Measurements from ENCODE around the gene DDX51.
"Not testable (repeated sequence)": the region's sequence is repeated elsewhere in the genome, so short reads cannot be mapped to it uniquely, and the experiment has no call there.

The DDX51 gene

DNA sequence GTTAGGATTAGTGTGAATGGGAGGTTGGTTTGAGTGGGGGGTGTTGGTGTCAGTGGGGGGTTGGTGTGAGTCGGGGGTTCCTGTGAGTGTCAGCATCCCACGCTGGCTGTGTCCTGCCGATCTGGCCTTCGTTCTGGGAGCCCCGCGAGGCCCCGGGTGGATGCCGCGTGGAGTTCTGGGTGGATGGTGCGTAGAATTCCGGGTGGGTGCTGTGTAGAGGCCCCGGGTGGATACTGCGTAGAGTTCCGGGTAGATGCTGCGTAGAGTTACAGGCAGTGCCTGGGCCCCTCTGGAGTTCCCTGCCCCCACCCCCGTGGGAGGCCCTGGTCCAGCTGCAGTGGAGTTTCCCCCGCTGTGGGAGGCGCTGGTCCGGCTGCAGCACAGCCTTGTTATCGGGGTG, 8.8 kb upstream of the DDX51 start:
- no peak for ATAC-seq

DNA sequence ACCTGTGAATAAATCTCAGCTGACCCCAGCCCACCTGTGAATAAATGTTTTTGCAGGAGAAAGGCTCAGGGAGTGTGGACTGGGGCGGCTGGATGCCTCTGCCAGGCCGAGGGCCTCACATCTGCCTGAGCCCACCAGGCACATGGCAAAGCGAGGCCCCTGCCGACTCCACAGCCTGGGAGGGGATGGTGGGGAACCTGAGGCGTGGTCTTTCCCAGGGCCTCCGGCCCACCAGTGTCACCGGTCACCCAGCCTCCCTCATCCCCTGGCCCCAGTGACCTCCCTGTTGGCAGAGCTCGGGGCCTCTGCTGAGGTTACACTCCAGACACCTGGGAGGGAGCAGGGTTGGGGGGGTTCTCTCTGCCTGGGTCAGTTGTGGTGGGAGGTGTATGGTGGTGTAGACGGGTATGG, 8.3 kb upstream of the DDX51 start:
- no peak for ATAC-seq

DNA sequence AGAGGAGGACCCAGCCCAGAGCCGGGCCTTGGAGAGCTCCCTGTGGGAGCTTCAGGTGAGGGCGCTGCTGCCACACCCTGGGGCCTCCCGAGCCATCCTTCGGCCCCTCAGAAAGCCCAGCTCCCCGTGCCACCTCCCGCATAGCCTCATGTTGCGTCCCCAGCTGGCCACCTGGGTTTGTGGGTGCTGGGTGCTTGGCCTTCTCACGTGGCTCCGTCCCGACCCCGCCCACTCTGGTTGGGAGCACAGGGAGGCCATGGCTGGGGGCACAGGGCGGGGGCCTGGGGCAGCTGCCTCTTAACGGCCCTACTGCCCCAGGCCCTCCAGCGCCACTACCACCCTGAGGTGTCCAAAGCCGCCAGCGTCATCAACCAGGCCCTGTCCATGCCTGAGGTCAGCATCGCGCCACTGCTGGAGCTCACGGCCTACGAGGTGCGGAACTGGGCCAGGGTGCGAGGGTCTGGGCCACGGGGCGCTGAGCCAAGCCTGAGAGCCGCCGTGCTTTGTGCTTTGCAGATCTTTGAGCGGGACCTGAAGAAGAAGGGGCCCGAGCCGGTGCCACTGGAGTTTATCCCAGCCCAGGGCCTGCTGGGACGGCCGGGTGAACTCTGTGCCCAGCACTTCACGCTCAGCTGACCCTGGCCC, 7.8 kb upstream of the DDX51 start:
- no peak for ATAC-seq

DNA sequence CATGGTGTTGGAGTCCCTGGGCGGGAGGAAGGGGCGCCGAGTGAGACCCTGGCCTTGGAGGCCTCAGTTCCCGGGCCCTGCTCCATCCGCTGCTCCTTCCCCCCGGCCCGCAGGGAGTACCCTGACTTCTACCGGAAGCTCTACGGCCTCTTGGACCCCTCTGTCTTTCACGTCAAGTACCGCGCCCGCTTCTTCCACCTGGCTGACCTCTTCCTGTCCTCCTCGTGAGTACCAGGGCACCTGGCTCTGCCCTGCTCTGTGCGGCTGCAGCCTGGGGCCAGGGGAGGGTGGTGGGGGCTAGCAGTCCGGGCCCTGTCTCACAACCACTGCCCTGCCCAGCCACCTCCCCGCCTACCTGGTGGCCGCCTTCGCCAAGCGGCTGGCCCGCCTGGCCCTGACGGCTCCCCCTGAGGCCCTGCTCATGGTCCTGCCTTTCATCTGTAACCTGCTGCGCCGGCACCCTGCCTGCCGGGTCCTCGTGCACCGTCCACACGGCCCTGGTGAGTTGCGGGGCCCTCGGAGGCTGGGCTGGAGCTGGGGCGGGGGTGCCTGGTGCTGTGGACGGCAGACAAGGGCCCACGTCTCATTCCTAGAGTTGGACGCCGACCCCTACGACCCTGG, 7.1 kb upstream of the DDX51 start:
- no peak for ATAC-seq

DNA sequence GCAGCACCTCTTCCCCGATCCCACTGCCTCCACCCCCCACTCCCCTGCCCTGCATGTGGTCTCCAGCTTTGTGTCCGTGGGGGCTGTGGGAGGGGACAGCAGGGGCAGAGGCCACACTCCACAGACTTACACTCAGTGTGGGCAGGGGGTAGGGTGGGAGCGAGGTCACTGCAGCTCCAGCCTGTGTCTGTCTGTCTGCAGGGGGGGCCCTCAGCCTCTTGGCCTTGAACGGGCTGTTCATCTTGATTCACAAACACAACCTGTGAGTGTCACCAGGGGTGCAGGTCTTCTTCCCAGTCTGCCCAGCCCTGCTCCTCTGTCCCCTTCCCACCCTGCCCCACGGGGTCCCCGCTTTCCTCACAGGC, 6.6 kb upstream of the DDX51 start:
- ATAC-seq: no peak

DNA sequence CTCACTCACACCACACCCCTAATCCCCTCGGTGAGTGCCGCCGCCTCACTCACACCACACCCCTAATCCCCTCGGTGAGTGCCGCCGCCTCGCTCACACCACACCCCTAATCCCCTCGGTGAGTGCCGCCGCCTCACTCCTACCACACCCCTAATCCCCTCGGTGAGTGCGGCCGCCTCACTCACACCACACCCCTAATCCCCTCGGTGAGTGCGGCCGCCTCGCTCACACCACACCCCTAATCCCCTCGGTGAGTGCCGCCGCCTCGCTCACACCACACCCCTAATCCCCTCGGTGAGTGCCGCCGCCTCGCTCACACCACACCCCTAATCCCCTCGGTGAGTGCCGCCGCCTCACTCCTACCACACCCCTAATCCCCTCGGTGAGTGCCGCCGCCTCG, 5.4 kb upstream of the DDX51 start:
- ATAC-seq: not testable (repeated sequence)

DNA sequence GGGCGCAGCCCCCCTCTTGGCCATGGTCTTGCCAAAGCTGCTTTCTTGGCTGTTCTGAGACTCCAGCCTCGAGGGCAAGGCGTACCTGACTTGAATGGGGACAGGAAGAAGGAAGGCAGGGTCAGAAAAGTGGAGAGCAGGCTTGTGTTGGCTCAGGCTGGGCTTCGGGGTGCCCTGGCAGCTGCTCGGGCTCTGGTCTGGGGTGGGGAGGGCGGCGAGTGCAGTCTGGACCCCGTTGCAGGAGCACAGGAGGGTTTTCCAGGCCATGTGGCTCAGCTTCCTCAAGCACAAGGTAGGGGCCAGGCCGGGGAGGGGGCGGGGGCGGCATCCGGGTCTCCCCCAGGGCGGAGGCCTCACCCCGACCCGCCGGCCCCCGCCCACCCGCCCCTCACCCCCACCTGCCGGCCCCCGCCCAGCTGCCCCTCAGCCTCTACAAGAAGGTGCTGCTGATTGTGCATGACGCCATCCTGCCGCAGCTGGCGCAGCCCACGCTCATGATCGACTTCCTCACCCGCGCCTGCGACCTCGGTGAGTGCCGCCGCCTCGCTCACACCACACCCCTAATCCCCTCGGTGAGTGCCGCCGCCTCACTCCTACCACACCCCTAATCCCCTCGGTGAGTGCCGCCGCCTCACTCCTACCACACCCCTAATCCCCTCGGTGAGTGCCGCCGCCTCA, 4.4 kb upstream of the DDX51 start:
- no peak for ATAC-seq

DNA sequence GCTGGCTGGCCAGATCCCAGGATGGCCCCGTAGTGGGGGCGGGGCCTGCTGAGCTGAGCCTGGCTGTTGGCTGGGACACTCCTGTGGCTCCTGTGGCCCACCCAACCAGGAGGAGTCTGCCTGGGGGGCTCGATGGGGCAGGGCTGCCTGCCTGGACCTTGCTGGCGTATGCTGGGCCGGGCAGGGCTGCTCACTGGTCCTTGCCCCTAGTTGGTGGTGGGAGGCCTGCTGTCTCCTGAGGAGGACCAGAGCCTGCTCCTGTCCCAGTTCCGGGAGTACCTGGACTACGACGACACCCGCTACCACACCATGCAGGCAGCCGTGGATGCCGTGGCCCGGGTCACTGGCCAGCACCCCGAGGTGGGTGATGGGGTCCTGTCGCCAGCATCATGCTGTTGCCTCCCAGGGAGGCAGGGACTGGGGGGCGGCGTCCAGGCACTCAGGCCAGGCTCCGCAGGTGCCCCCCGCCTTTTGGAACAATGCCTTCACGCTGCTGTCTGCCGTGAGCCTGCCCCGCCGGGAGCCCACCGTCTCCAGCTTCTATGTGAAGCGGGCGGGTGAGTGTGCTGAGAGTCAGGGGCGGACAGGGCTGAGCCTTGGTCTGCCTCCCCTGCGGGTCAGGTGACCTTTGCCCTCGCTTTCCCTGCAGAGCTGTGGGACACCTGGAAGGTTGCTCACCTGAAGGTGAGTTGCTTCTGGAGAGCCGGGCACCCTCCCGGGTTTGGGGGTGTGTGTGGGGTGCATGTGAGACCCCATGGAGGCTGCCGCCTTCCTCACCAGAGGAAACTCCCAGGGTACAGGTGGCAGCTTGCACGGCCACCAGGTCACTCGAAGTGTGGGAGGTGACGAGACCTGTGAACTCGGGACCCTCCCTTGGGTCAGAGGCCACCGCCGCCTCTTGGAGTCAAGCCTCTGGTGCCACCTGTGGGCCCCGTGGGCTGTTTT, 3.6 kb upstream of the DDX51 start:
- no peak for ATAC-seq

DNA sequence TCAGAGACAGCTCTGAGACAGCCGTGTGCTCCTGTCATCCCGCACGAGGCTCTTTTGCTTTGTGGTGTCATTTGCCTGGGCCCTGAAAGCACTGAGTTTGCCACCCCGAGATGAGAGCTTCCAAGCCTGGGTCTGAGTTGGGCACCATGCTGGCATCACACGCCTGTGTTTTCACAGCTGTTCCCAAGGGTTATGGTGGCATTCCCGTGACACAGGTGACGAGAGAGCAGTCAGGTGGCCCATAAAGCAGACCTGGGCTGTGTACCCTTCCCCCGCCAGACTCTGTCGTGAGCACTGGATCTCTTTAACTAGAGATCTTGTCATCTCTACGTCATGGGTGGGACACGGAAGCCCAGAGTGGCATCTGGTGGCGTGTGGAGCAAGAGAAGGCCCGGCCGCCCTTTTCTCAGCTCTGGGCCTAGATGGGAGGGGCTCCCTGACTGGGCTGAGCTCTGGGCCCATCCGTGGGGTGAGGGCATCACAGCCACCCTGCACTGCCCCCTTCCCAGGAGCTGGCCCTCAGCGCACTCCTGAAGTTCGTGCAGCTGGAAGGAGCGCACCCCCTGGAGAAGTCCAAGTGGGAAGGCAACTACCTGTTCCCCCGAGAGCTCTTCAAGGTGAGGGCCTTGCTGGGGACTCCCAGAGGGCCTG, 2.8 kb upstream of the DDX51 start:
- ATAC-seq: no peak

DNA sequence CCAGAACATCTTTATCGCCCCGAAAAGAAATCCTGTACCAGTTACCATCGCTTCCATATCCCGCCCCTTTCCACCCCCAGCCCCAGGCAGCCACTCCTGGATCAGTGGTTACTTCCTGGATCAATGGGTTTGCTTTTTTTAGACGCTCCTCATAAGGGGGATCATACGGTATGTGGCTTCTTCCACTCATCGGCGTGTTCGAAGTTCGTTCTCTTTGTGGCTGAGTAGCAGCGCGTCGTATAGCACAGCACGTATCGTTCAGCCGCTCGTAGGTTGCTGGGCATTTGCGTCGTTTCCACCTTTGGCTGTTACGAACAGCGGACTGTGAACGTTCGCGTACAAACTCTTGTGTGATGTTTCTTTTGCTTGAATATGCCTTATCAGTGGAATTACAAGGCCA, 2.0 kb upstream of the DDX51 start:
- no peak for ATAC-seq

DNA sequence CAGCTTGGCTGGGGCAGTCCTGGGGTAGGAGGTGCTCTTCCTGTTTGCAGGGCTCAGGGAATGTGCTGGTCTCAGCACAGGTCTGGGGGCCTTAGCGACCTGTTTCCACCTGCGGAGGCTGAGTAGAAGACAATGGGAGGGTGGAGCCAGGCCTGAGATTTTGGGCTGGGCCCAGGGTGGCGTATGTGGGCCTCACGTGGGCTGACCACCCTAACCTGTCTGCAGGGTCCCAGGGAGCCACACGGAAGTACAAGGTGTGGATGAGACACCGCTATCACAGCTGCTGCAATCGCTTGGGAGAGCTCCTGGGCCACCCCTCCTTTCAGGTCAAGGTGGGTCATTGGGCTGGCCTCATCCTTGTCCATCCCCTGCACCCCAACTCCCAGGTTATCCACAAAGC, 1.2 kb upstream of the DDX51 start:
- ATAC-seq: no peak

DNA sequence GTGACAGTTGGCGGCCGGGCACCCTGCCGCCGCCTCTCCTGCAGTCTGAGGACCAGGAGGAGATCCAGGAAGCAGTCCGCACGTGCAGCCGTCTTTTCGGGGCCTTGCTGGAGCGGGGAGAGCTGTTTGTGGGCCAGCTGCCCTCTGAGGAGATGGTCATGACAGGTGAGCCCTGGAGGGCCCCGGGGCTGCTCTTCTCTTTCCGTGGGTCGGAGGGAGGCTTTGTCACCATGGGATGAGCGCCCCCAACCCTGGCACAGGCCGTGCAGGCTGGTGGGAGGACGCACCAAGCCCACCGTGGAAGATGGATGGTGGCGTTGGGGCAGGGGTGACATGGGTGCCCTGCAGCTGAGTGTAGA, 670 bp upstream of the DDX51 start:
- peak in 1 of 2 donors; percentile 2 for ATAC-seq

DNA sequence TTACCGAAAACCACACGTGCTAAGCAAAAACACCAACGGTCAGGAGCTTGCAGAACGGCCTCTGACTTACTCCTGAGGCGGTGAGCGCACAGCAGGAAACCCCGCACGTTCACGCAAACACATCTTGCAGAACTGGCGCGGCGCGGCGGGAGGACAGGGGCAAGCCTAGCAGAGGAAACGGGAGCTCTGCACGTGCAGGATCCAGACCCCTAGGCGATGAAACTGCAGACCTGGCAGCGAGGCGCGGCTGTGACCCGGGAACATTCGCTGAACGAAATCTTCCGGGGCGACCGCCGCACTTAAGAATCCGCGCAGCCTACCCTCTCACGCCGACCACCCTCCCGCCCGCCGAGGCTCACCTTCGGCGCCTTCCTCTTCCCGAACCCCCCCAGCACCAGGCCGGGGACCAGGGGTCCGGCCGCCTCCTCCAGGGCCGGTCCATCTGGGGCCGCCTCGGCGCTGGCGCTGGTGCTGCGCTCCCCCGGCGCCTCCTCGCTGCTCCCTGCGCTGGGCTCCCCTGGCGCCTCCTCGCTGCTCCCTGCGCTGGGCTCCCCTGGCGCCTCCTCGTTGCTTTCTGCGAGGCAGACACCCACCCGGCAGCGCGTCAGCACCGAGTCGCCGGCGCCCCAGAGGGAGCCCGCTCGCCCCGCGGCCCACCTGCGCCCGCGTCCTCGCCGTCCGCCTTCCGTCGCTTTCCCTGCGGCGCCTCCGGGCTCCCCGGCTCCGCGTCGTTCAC, 615 bp downstream of the DDX51 start:
- ATAC-seq: peak; percentile 31 to 45

DNA sequence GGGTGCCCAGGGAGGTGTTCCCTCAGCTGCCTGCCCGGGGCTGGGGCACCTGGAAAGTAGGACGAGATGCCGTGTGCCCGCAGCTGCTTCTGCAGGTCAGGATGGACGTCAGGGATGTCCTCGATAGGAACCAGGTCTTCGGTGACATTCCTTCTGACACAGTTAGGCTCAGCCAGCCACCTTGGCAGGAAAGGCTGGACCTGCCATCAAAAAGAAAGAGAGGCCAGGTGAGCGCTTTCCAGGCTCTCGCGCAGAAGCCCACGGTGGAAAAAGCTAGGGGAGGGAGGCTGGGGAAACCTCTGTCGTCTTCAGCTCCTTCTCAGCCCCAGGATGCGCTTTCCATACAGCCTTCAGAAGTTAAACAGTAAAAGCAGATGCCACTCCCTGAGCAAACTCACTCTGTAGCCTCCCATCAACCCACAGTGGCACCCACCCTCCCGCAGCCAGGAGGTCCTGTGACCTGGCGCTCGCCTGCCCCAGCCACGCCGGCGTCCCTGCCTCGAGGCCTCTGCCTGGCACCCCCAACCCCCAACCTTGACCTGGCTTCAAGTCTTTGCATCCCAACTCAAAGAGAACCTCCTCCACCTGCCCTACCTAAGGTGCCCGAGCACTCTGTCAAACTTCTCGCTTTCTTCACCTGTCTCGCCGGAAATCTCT, 1.3 kb downstream of the DDX51 start:
- ATAC-seq: no peak

DNA sequence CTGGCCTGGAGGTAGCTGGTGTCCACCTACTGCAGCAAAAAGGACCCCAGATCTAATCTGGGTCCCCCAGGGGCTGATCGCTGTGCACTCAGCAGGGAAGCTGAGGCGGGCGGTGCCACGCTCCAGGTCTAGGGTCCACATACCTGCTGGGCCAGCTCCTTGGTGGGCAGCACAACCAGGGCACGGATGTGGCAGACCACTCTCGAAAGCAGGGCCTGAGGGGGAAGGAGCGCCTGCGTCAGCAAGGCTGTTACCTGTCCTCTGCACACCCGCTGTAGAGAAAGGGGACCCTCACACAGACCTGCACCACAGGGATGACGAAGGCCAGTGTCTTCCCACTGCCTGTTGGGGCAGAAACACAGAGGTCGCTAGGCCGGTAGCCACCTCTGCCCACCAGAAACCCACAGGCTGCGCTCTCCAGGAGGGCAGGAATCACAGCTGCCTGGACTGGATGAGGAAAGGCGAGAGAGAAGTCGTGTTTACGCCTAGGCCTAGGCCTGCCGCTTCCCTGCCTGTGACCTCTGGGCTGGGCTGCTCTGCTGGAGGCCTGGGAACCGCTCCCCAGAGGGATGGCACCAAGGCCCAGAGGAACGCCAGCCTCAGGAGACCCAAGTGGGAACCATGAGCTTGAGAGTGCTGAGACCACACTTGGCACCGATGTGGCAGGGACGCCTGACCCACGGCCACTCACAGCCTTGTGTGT, 2.0 kb downstream of the DDX51 start:
- no peak for ATAC-seq

DNA sequence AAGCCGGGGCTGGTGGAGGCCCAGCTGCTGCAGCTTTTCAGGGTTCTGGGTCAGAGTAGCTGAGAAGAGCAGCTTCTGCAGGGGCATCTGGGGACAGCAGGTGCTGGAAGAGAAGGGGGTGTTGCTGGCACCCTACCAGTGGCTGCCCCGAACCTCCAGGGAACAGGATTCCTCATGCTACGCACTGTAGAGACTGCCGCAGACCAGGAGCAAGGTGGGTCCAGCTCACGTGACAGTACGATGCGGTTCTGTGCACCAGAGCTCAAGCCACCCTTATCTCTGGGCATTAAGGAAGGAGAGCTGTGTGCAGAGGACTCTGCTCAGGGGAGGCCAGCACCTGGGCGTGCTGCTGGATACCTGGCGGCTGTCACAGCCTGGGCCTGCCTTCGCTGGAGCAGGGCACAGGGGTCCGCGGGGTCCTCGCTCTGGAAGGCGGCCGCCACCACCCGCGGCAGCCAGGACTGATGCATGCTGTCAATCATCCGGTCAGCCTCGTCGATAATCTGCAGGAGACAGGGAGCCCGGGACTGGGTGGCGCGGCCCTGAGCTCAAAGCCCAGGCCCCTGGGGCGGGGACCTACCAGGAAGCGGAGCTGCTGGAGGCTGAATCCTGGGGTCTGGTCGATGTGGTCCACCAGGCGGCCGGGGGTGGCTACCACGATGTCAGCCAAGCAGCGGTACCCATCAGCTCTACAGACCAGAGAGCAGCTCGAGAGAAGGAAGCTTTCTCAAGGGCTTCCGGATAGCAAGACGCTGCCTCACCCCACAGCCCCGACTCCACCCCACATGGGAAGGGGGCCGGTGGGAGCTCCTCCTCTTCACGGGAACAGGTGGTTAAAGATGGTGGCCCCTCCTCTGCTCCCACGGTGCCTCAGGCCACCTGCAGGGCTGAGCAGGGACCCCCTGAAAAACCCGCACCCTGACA, 2.9 kb downstream of the DDX51 start:
- ATAC-seq: no peak

DNA sequence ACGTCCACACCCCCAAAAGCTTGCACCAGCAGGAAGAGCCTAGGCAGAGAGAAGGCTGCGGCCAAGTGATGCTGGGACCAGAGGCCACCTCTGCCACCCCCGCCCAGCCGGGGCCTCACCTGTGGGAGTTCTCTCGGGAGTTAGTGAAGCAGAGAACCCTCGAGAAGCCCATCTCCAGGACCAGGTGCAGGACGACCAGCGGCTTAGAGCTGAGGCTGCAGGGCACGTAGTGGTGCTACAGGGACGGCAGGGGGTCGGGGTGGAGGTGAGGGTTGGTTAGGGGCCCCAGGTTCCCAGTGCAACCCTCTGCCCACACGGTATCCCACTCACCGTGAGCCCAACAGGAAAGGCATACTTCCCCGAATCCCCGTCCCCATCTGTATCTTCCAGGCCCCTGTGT, 3.6 kb downstream of the DDX51 start:
- no peak for ATAC-seq

DNA sequence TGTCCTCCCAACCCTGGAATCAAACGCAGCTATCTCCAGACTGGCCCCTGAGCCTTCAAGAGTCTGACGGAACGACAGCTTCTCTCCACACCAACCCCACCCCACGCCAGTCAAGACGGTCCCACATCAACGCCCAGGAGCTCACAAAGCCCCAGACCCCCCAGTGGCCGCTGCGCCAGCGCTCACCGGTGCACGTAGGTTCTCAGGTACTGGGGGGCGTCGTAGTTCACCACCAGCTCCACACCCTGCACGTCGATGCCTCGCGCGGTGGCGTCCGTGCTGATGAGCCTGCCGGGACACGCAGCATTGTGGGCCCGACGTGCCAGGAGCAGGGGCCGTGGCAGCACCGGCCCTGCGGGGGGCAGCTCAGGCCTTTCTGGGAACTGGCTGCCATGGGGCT, 4.2 kb downstream of the DDX51 start:
- ATAC-seq: no peak

DNA sequence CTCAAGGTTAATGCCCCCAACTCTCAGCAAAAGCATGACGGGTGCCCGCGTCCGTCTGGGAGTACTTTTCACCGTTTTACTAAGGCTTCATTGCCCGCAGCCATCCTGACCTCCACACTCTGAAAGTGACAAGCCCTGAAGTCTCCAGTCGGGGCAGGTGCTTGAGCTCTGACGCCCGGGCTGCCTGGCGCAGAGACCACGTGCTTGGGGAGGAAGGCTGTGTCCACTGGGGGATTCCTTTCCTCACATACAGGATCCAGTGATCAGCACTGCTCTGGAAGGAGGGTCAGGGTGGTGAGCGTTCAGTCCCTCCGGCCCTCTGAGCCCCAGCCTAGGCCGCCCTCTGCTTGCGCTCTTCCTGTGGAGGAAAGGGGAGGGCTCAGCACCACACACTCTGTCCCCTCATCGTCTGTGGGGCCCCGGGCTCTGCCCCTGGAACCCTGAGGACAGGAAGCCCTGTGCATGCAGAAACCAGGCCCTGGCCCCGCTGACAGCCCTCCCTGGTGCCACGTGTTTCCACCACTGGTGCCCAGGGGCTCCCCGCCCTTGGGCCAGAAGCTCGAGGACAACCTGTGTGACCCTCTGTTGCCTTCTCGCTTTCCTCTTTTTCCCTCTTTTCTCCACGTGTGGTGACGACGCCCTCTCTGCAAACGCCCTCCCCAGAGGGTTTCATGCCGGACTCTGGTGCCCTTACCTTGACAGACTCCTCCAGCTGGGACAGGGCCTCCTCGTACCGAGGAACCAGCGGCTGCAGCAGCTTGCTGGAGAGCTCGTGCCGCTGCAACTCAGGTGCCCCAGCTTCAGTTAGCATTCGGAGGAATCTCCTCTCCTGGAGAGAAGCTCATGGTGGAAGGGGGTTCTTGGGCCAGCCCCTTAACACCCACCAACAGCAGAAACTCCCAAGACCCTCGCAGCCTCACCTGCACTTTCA, 4.9 kb downstream of the DDX51 start:
- ATAC-seq: no peak
